ENCODE measurements around the gene IFNA8.
A peak's percentile ranks its signal among the peaks of the same experiment; 100 is the strongest.
"Not testable (repeated sequence)": the region's sequence is repeated elsewhere in the genome, so short reads cannot be mapped to it uniquely, and the experiment has no call there.

The IFNA8 gene

DNA sequence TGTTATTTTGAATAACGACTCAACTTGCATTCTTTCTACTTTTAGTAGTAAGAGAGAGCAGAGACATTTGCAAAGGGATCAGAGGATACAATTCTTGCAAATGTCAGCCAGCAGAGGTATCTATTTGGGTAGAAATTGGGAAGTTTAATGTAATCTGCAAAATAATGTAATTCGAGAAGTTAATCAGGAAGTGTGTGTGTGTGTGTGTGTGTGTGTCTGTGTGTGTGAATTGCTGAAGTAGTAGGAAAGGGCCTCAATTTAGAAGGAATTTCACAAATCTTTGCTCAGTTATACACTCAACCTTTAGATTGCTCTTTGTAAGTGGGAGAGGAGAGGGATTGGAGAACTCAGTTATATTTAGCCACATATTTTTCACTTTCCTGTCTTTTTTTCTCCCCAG, 20.3 kb downstream of the IFNA8 start:
- no peak for DNase-seq

DNA sequence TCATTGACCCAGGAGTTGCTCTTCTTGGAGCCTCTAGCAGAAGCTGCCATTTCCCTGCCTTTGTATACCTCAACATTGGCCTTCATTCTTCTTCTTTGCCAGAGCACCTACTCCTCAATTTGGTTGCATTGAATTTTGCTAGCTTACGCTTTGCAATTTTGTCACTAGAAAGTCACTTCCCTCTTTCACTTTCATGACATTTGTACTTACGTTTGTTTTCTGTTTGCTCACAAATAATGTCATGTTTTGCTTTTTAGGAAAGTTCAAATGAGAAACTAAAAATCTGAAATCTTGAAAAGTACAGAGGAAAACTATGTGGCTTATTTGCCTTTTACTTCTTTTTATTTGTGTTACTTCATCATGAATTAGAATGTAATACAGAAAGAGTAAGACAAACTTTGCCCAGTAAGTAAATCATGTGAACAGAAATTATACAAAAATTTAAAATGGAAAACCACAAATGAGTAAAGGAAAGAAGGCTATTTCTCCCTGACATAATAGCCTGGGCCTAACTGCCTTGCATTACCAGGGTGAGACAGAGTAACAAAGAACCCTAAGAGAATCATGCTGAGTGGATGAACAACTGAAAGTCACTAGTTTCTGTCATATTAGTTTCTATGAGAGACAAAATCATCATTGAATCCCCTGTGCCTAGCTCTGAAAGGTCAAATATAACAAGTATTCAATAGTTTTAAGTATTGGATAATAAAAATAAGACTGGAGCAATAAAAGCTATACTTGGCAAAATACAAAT, 23.9 kb downstream of the IFNA8 start:
- DNase-seq, result no peak

DNA sequence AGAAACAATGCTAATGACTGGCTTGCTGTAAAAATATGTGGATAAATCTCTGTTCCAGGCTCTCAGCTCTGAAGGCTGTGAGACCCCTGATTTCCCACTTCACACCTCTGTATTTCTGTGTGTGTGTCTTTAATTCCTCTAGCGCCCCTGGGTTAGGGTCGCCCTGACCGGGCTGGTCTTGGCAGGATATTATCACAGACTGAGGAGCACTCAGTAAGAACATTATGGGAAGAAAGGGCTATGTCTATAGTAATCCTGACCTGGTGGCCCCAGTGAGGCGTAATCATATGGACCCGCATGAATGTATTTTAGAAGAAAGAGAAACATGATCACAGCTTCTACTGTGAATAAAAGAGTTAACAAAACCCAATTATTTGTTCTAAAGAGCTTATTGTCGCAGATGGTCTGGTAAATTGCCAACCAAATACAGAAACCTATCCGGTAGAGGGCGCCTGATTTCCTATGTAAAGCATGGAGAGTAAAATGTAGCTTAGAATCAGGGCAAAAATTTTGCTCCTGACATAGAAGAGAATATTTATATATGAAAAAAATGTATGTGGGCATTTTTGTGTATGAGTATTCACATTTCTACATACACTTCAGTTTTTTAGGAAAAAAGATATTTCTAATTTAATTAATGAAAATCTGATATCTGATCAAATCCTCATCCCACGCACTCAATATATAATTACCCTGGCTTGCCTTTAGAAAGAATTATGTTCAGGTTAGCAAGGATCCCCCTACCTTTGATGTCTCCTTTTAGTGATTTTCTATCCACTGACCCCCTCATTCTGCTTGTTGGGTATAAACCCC, 25.5 kb downstream of the IFNA8 start:
- DNase-seq, result peak; percentile 28

DNA sequence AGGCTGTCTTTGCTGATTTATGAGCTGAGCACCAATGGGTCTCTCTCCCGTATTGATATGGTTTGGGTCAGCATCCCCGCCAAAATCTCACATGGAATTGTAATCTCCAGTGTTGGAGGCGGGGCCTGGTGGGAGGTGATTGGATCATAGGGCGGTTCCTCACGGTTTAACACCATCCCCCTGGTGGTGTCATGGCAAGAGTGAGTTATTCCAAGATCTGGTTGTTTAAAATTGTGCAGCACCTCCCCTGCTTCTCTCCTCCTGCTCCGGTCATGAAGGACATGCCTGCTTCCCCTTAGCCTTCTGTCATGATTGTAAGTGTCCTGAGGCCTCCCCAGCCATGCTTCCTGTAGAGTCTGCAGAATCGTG, 26.1 kb downstream of the IFNA8 start:
- not testable (repeated sequence) for DNase-seq

DNA sequence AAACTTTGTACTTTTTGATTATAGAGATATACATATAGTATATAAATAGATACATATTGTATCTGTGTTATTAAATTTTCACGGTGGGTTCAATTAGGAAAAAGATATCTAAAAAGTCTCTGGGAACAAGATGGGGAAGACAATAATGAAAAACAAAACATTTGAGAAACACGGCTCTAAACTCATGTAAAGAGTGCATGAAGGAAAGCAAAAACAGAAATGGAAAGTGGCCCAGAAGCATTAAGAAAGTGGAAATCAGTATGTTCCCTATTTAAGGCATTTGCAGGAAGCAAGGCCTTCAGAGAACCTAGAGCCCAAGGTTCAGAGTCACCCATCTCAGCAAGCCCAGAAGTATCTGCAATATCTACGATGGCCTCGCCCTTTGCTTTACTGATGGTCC, 31.2 kb downstream of the IFNA8 start, which contains the start of gene IFNA1:
Gene IFNA1, plus strand, starts transcription at position 301 of the 400 bp plus-strand sequence. Its CDS starts 69 bp downstream, at position 370.
- no peak for DNase-seq

DNA sequence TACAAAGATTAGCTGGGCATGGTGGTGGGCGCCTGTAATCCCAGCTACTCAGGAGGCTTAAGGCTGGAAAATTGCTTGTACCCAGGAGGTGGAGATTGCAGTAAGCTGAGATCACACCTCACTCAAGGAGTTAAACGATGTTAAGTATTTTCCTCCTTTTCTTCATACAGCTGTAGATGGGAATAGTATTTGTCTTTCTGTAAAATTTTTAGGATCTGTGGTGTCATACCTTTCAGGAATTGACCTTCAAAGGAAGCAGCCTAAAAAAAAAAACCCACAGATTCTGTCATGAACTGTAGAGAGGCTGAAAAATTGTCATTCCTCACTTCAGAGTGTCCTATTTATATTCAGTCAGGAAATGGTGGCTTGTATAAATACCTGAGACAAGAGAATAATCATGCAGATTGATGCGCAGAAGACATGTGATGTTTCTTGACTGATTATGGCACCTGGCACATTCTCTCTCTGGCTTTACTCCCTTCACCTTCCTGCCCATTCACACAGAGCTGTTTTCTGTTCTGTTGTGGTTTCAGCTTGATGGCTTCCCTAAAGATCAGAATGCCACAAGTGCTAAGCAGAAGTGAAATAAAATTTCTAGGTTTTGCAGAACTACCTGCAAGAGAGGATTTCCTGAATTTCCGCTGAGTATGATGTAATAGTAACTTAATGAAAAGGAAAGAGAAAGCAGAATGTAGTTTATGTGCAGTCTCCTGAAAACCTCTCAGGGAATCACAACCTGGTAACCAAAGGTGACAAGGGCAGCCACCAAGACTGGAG, 35.1 kb downstream of the IFNA8 start:
- DNase-seq, result no peak

DNA sequence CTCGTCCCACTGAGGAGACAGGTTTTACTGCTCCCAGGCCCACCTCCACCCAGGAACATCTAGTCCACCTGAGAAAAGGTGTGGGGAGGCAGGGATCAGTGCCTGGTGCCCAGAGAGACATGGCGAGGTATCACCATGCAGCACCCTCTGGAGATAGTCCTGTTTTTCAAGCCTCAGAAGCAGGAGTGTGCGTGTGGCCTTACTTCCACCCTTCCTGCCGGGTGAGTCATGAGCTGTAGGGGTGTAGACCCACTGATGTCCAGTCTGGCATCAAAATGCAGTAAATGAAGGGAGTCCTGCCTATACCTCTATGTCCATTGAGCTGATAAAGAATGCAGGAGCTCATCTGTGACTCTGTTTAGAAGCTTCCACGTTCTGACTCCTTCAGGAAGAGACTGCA, 40.4 kb downstream of the IFNA8 start:
- not testable (repeated sequence) for DNase-seq

DNA sequence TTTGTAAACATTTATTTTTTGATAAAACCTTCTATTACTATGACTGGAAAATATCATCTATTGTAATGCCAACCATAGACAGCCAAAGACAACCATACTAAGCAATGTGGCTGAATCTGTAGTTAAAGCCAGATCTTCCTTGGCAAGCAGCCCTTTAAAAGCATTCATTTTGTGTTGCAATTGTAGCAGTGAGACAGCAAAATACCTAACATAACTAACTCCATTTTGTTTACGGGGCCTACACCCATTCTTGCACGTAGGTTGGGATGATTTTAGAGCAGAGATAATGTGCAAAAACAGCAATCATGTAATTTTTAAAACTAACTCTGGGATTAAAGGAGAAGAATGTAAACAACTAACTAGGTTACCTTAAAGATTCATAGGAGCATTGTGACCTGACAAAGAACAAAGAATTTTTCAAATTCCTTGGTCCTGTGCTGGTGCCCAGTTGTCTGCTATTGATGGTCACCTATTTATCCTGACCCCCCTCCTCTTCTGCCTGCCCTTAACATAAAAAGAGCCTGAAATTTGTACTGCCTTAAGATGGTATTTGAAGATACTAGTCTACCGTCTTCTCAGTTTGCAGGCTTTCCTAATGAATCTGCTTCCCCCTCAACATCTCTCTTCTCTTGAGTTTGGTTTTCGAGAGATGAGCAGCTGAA, 41.9 kb downstream of the IFNA8 start:
- no peak for DNase-seq

DNA sequence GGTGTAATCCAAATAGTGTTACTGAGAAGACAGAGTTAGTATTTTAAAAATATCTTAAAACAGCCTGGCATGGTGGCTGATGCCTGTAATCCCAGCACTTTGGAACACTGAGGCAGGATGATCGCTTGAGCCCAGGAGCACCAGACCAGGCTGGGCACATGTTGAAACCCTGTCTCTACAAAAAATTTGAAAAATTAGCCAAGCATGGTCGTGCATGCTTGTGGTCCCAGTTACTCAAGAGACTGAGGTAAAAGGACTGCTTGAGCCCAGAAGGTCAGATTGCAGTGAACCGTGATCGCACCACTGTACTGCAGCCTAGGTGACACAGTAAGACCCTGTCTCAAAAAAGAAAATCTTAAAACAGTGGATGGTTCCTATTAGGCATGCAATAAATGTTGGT, 43.8 kb downstream of the IFNA8 start:
- no peak for DNase-seq

DNA sequence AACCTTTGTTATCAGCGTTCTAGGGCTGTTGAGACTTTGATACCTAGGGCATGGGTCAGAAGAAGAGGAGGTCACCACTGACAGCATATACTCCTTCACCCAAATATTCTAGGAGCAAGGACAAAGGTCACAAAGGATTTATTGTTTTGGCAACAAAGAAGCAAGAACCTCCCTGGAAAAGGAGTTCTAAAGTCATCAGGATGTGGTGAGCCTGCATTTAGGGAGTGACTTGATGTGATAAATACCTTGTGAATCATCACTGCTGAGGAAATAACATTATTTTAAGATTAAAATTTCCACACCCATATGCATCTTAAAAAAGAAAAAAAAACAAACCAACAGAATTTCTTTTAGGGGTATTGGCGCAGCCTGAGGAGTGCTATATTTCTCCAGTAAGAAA, 45.2 kb downstream of the IFNA8 start:
- DNase-seq, result no peak

DNA sequence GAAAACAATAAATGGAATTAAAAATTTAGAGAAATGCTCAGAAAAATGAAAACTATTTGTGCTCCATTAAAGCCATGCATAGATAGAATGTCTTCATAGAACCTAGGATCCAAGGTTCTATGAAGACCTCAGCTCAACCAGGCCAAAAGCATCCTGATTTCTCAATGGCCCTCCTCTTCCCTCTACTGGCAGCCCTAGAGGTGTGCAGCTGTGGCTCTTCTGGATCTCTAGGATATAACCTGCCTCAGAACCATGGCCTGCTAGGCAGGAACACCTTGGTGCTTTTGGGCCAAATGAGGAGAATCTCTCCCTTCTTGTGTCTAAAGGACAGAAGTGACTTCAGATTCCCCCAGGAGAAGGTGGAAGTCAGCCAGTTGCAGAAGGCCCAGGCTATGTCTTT, 46.4 kb downstream of the IFNA8 start:
- no peak for DNase-seq
